ENCODE results near the gene ID4.

The ID4 gene, protein sequence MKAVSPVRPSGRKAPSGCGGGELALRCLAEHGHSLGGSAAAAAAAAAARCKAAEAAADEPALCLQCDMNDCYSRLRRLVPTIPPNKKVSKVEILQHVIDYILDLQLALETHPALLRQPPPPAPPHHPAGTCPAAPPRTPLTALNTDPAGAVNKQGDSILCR

DNA sequence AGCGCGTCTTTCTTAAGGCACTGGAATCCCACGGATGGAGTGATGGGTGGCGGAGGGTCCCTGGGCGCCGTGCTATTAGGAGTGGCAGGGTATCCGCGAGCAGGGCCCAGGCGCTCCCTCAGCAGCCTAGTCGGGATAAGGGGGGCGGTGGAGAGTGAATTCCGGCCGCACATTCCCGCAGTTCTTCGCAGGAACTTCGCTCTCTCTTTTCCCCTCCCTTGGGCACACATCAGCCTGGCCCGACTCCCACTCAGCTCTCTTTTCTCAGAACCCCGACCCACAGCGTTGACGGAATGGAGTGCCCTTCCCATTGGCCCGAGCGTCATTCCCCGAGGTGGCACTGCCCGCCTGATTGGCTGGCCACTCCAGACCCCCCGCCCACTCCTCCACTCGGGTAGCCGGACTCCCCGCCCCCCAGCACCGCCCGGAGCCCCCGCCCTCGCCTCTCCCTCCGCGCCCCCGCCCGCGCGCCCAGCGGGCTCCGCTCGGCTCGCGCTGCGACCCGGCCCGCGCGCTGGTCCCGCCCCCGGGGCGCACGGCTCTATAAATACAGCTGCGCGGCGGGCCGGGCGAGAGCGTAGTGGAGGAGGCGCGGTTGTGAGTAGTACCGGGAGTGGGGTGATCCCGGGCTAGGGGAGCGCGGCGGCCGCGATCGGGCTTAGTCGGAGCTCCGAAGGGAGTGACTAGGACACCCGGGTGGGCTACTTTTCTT, at the start of gene ID4:
Gene ID4 (plus strand): TSS at position 572 of the 712 bp plus-strand sequence. CDS start 385 bp downstream, outside the sequence.
- DNase-seq: no peak

DNA sequence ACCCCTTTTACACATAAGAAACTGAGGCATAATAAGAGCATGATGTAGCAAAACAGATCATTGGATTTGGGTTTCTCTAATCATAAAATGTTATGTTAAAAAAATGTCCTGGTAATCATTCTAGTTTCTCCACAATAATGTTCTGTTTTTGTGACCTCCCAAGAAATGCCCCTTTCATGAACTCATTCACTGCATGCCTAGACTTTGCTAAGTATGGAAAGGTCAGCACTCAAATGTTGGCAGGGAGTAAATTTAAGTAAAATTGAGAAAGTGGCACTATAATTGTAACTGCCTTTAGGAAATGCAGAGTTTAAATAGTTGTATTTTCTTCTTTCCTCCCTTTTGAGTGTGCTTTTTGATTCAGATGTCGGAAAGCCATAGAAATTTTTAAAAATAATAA, 48.5 kb upstream of the ID4 start:
- DNase-seq: no peak

DNA sequence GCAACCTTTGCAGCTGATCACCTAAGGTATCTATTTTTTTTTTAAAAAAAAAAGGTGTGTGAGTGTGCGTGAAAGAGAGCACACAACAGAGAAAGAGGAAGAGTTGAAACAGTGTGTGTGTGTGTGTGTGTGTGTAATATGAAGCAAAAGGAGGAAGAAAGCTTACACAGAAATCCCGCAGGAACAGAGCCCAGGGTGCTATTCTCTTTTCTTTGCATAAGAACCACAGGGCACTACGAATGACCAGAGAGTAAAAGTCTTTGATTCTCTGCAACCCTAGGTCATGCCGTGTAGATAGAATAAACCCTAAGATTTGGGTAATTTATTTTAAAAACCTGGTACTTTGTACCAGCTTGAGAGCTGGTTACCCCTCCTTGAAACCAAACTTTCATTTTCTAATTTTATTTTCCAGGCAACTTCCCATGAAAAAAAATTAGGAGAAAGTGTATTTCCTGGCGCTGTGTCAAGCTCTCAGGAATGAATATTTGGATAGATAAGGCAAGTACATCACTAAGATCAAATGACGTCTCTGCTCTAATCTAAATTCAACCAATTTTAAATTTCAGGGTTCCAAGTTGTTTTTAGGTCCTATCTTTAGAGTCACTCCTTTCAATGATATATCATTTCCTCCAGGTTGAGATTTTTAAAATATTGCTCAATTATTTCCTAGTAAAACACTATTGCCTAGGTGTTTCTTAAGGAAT, 47.9 kb upstream of the ID4 start:
- DNase-seq: no peak

DNA sequence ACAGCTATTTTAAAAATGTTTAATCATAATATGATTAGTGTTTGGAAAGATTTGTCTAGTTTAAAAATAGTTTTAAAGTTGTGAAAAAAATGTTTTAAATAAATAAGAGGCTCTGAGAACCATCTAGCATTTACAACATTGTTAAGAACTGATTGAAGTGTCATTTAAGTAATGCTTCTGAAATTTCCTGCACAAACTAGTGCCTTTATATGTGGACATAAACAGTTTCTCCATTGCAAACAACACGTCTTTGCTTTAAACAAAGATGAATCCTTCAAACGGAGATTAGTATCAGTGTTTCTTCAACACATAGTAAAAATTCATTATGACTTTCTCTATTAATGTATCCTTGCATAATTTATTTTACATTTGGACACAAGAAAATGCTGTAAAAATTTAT, 45.9 kb upstream of the ID4 start:
- DNase-seq: no peak

DNA sequence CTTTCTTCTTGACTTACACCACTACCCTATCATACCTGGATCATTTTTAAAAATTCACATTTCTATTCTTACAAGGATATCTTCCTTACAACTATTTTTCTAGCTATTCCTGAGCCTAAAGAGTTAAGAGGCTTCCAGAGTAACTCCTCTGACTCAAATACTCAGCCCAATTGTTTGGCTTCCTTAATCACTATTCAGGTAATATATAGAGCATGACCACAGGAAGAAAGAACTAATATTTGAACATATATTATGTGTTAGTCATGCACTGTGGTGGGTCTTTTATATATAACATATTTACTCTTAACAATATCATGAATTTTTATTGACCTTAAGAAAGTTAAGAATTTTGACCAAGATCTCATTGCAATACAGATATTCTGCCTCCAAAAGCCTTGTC, 42.0 kb upstream of the ID4 start:
- DNase-seq: no peak

DNA sequence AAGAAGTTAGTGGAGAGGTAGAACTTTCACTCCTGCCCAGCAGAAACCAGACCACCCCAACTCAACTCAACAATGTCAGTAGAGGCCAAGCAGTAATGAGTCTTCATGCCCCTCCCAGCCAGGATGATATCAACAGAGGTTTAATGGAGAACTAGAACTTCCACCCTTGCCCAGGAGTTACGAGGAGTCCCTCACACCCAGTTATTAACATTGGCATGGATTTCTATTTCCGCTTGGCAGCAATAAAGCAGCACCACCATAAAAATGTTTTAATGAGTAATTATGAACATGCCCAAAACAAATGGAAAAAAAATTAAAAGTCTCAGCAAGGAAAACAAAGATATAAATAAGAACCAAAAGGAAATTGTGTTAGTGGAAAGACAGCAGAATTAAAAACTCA, 40.7 kb upstream of the ID4 start:
- DNase-seq: no peak

DNA sequence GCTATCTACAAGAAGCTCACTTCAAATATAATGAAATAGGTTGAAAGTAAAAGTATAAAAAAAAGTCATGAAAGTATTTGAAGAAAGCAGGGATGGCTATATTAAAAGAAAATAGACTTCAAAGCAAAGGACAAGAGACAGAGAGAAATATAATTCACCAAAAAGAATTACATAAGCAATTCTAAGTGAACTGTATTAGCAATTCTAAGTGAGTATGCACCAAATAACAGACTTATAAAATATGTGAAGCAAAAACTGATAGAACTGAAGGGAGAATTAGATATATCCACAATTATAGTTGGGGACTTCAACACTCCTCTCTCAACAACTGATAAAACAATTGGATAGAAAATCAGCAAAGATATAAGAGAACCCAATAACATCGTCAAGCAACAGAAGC, 38.8 kb upstream of the ID4 start:
- no peak for DNase-seq

DNA sequence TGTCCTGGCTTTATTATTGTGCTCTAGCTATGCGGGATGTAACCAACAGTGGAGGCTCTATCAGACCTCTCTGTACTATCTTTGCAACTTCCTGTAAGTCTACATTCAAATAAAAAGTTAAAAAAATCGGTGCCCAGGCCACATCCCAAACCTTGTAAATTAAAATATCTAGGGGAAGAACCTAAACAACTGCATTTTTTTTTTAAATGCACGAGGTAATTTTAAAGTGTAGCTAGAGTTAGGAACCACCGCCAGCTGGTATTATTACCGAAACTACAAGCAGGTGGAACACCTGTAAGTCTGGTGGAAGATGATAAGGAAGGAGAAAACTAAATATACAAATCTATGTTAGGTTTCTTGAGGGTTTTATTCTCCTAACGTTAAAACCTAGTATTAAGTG, 34.5 kb upstream of the ID4 start:
- no peak for DNase-seq

DNA sequence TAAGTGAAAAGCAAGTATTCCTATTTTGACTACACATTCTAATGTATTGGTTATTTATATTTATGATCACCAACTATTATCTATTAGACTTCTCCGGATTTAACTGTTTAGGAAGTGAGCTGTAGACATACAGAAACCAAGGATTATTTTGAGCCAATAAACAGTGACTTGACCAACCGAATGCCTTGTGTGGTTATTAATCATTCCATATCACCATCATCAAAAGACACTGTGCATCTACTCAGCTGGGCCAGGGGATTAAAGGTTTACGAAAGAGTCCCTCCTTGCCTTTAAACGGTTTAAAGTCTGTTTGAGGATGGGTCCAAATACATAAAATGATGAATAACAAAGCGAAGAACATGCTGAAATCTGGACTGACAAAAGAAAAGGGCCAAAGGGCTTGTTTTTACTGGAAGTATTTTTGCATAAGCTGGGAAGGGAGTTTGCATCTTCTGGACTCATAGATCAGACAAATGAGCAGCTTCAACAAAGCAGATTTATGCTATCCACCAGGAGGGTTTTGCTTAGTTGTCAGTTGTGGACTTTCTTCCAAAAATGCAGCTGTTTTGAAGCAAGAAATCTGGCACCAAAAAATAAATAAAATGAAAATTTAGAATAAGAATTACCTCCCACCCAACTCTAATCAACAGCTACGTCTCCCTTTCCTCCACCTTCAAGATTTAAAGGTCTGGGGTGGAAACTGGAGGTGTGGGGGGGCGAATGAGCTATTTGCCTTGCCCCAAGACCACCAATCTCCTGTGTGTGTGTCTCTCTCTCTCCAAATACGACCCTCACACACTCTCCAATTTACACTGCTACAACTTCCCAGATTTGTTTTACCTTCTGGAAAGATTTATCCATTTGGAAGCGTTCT, 33.6 kb upstream of the ID4 start:
- DNase-seq: no peak

DNA sequence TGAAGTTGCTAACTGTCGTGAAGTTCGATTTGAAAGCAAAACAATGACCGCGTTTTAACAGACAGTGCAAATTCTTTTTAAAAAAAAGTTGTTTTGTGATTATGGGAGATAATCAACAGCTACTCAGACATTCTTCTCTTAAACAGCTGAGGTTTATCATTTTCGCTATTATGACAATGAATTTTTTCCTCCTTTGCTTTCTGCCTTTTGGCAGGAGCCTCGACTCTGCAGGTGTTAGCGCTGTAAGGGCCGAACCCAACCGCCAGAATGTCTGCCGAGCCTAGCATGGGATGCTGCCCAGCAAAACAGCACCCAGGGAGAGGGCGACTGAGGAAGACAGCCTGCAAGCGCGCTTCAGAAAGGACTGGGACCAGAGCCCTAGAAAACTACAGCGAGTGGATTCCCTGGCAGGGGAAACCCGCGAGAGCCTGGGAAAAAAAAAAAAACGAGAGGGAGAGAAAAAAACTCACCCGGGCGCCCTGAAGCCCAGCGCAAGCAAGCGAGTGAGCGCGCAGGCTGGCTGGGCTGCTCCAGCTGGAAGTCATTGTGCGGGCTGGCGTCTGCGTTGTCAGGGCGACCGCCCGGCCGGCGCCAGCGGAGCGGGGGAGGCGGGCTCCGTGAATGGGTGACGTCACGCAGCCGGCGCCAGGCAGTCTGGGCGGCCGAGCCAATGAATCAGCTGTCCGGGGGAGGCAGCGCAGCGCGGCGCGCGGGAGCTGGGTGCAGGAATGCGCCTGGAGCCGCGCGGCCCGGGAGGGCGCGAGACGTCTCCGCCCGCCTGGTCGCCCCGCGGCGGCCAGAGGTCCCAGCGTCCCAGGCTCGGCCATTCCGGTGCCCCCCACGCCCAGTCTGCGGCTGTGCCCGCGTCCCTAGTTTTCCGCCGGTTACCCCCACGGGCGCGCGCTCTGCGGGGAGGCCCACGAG, 32.7 kb upstream of the ID4 start:
- peak; percentile 83 for DNase-seq

DNA sequence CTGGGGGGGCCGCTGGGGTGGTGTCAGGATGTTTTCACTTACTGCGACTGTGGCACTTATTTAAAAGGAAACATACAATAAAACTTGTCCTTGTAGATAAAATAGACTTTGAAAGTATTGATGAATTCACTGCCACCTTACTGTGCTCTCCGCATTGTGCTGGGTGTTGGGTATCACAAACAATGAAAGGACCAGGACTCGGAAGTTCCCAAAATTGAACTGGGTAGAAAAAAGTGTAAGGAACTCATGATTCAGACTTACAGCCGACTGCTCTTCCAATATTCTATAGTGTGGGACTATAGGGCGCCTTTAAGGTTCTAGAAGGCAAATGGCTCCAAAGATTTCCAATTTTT, 32.1 kb upstream of the ID4 start:
- no peak for DNase-seq

DNA sequence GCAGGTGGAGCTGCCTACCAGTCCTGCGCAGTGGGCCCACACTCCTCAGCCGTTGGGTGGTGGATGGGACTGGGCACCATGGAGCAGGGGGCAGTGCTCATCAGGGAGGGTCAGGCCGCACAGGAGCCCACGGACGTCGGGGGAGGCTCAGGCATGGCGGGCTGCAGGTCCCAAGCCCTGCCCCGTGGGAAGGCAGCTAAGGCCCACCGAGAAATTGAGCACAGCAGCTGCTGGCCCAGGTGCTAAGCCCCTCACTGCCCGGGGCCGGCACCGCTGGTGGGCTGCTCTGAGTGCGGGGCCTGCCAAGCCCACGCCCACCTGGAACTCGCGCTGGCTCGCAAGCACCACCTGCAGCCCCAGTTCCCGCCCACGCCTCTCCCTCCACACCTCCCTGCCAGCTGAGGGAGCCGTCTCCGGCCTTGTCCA, 30.2 kb upstream of the ID4 start:
- no peak for DNase-seq

DNA sequence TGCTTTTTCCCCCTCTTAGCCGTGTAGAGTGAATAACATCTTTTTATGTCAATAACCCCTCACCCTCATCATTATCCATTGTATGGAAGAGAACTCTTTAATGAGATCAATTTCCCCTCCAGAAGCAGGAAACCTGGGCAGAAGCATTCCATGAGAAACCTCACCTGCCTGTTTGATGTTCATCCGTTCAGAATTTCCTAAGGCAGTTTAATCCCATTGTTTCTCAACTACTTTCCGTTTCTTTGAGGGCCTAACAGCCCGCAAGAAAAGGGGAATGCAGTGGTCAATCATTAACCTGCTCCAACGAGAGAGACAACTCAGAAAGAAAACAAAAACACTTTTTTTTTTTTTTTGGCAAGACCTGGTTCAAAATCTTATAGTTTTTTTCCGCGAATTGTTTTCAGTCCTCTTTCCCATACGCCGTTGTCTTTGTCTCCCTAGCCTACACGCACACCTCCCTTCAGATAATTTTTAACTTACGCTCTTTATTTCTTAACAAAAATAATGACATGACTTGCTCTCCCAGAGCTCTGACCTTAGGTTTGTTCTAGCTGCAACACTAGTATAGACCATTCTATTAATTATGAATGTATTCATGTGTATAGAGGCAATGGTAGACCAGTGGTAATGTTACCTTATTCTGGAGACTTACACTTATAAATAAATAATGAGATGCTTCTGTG, 25.6 kb upstream of the ID4 start:
- DNase-seq: no peak

DNA sequence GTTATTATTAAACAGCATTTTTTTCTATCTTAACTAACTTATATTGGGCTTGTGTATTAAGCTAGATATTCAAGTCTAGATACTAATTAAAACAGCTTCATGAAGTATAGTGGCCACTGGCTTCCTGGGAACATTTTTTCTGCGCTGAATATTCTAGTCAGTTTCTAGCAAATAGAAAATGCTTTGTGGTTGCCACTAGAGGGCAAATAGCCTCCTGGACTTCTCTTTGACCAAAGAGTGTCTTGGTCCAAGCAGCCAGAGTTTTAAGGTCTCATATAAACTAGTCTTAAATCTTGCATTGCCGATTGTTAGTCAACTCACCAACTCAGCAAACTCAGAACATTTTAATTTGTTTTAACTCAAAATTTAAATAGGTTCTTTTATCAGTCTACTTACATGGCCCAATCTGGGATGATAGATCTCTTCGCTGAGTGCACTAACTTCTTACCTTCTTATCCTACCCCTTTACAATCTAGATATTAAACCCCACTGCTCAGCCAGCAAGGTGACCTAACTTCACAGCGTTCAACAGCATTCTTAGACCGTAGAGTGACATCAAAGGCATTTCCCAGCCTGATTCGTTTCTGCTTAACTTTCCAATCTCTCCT, 24.6 kb upstream of the ID4 start:
- no peak for DNase-seq

DNA sequence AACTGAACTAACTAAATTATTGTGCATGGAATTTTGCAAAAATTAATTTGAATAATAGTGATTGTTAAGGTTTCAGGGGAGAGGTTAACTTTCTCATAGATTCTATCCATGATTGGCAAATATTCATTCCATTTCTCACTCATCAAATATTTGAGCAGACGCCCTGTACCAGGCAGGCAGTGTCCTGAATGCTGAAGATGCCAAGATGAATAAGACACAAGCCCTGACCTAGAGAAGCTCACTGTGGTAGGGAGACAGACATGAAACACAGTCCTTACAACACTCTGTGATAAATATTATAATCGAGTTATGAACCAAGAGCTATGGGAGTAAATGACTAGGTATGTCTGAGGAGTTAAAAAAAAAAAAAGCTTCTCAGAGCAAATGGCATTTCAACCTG, 18.4 kb upstream of the ID4 start:
- DNase-seq: no peak

DNA sequence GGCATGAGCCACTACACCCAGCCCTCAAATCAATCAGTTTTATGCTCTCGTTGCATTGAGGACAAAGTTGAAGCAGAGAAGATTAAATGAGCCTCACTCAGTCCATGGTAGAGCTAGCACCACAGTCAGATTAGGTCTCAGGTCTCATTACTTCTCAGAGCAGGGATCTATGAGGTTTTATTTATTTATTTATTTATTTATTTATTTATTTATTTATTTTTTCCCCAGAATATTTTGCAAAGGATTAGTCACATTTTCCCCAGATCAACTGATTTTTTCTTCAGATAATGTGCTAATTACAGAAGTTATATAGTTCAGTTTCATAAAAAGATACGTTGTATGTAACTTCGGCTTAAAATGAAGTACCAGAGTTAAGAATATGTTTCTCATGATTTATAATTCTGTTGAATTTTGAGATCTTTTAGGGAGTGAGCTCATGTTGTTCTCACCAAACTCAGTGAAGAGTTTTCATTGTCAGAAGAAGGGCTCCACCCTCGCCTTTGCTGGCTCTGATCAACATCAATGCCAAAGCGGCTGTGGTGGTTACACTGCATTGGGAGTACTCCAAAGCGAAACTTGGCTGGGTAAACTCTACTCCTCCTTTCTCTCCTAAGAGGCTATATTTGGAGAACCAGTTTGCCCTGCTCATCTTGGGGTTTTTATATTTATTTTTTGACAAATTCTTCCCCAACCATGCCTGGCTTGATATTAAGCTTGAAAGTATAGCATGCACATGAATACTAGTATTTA, 12.9 kb upstream of the ID4 start:
- DNase-seq: no peak

DNA sequence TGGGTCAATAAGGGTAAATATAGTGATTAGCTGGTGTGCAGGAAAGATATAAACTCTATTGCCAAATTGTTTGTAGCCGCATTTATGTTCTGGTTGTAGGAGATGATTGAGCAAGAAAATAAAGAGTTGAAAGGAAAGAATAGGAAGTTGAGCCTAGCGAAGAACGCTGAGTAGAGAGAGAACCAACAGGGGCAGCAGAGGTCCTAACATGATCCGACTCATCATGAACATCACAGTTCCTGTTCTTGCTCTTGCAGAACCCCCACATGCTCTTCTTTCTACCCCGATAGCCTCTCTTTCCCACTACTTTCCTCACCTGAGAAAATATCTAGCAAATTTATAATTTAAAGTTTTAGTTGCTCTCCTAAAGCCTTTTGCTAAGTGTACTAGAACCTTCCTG, 9.9 kb upstream of the ID4 start:
- no peak for DNase-seq

DNA sequence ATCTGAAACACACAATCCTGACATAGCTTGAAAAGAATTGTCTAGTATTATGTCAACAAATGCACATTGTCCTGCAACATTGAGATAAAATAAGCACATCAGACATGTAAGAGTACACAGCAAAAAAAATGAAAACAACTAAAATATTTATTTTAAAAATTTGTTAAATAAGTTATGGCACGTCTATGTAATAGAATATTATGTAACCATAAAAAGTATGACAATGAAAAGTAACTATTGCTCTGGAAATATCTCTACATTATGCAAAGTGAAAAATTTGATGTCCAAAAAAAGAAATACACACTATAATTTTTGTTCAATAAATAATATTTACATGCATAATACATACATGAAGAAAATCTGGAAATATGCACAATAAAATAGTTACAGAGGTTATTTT, 9.3 kb upstream of the ID4 start:
- no peak for DNase-seq

DNA sequence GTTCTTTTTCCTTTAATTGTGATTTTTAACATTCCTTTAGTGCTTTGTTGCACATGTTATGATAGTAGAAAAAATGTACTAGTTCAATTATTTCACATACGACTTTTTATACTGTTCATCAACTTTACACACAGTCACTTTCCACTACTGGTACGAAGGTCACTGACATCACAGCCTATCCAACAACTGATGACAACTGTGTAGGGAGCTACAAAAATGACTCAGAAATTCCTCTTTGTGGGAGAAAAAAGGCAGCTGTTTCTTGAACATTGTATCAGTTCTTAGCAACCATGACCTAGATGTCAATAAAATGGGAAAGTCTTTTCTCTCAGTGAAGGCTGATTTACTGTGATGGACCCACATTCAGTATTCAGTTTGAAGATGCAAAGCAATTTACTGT, 7.0 kb upstream of the ID4 start:
- DNase-seq: no peak

DNA sequence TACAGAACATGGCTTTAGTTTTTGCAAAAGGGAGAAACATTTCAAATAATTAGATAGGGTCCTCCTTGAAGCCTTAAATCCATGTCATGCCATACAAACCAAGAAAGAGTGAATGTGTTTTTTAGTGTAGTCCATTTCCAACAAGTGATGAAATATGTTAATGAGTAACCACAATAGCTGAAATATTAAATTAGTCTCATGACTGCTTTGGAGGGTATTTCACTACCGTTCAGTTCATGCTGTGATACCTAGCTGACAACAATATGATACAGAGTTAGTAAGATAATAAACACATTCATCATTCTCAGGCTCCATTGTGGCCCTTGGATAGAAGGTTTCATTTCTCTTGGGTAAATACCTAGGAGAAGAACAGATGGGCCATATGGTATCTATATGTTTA, 5.8 kb upstream of the ID4 start:
- no peak for DNase-seq

DNA sequence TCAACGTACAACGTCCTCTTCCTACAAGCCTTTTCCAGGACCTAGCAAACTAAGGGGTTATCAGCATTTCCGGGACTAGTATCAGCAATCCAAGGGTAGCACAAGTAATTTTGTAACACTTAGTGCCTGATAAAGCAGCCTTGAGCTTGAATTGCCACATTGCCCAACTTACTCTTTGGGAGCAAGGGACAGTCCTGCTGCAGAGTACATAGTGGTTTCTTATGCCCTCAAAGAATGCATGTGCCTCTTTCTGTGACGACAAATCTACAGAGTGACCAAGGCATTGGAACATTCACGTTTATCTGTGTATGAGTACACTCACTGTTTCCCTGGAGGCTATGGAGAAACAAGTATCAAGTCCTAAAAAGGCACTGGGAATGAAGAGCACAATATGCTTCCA, 3.2 kb upstream of the ID4 start:
- no peak for DNase-seq

Data from stimulated activated CD8-positive, alpha-beta memory T cell treated with anti-CD3 and anti-CD28 coated beads, Interleukin-4, amount 100 ng/mL, for 48 hours (primary cell).